Measurements from ENCODE around the gene UBL4A. TPM values are rescaled to one million over a fixed set of nuclear protein-coding genes. Genes with fewer than 3 reads are reported as not detected.

The UBL4A gene
- total and polyA plus RNA-seq, 4 donors = 21.3 to 39.6 (median 30.6) TPM

DNA sequence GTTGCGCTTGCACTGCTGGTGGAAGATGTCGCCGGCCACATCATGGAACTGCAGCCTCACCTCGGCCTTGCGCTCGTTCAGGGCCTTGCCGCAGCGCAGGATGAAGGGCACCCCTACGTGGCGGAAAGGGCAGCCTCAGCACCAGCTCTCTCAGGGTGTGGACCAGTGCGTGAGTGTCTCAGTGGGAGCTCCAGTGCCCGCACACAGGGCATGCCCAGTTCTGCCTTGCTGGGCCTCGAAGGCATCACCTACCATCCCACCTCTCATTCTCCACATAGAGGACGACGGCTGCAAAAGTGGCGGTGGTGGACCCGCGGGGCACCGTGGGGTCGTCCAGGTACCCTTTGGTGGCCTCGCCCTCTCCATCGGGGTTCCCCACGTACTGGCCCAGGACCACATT is 46.3 kb upstream of the UBL4A start:
- WGBS, 2 donors = 90 to 91% methylated on average over 10 to 23 of the region's 23 CpGs
- Histone ChIP-seq H3K4me3 (no peak overlapping the region), H3K9ac (ENCODE audit: insufficient read depth in 1 of 2, low read length in 2 of 2) (no peak overlapping the region), H3K4me1 (ENCODE audit: control insufficient read depth in 5 of 5, insufficient read depth in 5 of 5, low read length in 5 of 5) (peaks cover 0 to 4% (median 0%) of the 10 kb centered on the region in 5 donors), H3K36me3 (ENCODE audit: control insufficient read depth in 4 of 4, insufficient read depth in 4 of 4, low read length in 4 of 4) (peaks cover 0 to 19% (median 4%) of the 10 kb centered on the region in 4 donors), H3K27me3 (ENCODE audit: control insufficient read depth in 3 of 3, insufficient read depth in 3 of 3, low read length in 2 of 3) (no peaks in the 10 kb centered on the region), H3K9me3 (ENCODE audit: control insufficient read depth in 4 of 4, insufficient read depth in 3 of 4, low read length in 3 of 4) (peaks cover 0 to 3% (median 0%) of the 10 kb centered on the region in 4 donors), H3K27ac (ENCODE audit: low read depth in 1 of 2, low read length in 1 of 2) (no peak overlapping the region)
- TF ChIP-seq, protein P1, sequence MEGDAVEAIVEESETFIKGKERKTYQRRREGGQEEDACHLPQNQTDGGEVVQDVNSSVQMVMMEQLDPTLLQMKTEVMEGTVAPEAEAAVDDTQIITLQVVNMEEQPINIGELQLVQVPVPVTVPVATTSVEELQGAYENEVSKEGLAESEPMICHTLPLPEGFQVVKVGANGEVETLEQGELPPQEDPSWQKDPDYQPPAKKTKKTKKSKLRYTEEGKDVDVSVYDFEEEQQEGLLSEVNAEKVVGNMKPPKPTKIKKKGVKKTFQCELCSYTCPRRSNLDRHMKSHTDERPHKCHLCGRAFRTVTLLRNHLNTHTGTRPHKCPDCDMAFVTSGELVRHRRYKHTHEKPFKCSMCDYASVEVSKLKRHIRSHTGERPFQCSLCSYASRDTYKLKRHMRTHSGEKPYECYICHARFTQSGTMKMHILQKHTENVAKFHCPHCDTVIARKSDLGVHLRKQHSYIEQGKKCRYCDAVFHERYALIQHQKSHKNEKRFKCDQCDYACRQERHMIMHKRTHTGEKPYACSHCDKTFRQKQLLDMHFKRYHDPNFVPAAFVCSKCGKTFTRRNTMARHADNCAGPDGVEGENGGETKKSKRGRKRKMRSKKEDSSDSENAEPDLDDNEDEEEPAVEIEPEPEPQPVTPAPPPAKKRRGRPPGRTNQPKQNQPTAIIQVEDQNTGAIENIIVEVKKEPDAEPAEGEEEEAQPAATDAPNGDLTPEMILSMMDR (IDR thresholded peaks at IDR 0.05; ENCODE audit: control extremely low read depth, extremely low read depth) = no peak
- ATAC-seq (ENCODE audit: insufficient read depth, low FRiP score) = no peak
- DNase-seq = no peak

- H3K27ac ChIP-seq (ENCODE audit: low read depth in 1 of 2, low read length in 1 of 2) = no peak overlapping the region
- no peak overlapping the region for H3K4me3 ChIP-seq
- TF ChIP-seq, protein P1 (IDR thresholded peaks at IDR 0.05; ENCODE audit: control extremely low read depth, extremely low read depth) = no peak
- peaks cover 0 to 19% (median 4%) of the 10 kb centered on the region in 4 donors for H3K36me3 ChIP-seq (ENCODE audit: control insufficient read depth in 4 of 4, insufficient read depth in 4 of 4, low read length in 4 of 4)
- ATAC-seq (ENCODE audit: insufficient read depth, low FRiP score) (no peak), DNase-seq (peak in 2 of 3 donors; percentile 43 to 48)
- no peaks in the 10 kb centered on the region for H3K27me3 ChIP-seq (ENCODE audit: control insufficient read depth in 3 of 3, insufficient read depth in 3 of 3, low read length in 2 of 3)
- H3K4me1 ChIP-seq (ENCODE audit: control insufficient read depth in 5 of 5, insufficient read depth in 5 of 5, low read length in 5 of 5) = peaks cover 0 to 12% (median 3%) of the 10 kb centered on the region in 5 donors
- peaks cover 0 to 3% (median 0%) of the 10 kb centered on the region in 4 donors for H3K9me3 ChIP-seq (ENCODE audit: control insufficient read depth in 4 of 4, insufficient read depth in 3 of 4, low read length in 3 of 4)
- H3K9ac ChIP-seq (ENCODE audit: insufficient read depth in 1 of 2, low read length in 2 of 2) = no peak overlapping the region
- WGBS, 2 donors = 75 to 87% methylated on average over 6 to 16 of the region's 16 CpGs
Measured at GRCh38 chrX:154531626-154532025, 45.2 kb upstream of the UBL4A start.

DNA sequence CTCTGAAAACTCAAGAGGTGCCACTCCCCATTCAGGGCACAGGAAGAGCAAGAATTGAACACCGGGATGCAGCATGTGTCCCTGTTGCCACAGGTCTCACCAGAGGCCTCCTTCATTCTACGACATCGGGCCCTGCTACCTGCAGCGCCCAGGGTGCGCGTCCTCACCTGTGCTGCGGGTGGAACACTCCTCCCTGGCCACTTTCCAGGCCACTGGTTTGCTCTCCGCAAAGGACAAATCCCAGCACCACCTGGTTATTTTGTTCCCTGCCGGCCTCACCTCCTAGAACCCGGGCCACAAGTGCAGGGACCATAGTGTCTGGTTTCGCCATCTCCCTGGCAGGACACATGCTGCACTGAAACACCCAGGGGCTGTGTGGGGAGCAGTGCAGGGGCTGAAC is 43.9 kb upstream of the UBL4A start:
- TF ChIP-seq, protein P1 (IDR thresholded peaks at IDR 0.05; ENCODE audit: control extremely low read depth, extremely low read depth) = no peak
- Histone ChIP-seq H3K4me3 (no peak overlapping the region), H3K36me3 (ENCODE audit: control insufficient read depth in 4 of 4, insufficient read depth in 4 of 4, low read length in 4 of 4) (peaks cover 0 to 18% (median 3%) of the 10 kb centered on the region in 4 donors), H3K4me1 (ENCODE audit: control insufficient read depth in 5 of 5, insufficient read depth in 5 of 5, low read length in 5 of 5) (peaks cover 0 to 12% (median 3%) of the 10 kb centered on the region in 5 donors), H3K27me3 (ENCODE audit: control insufficient read depth in 3 of 3, insufficient read depth in 3 of 3, low read length in 2 of 3) (no peaks in the 10 kb centered on the region), H3K9ac (ENCODE audit: insufficient read depth in 1 of 2, low read length in 2 of 2) (no peak overlapping the region), H3K9me3 (ENCODE audit: control insufficient read depth in 4 of 4, insufficient read depth in 3 of 4, low read length in 3 of 4) (peaks cover 0 to 3% (median 0%) of the 10 kb centered on the region in 4 donors), H3K27ac (ENCODE audit: low read depth in 1 of 2, low read length in 1 of 2) (no peak overlapping the region)
- 80 to 85% methylated on average over 7 to 11 of the region's 11 CpGs for WGBS, 2 donors
- no peak for DNase-seq
- no peak for ATAC-seq (ENCODE audit: insufficient read depth, low FRiP score)

DNA sequence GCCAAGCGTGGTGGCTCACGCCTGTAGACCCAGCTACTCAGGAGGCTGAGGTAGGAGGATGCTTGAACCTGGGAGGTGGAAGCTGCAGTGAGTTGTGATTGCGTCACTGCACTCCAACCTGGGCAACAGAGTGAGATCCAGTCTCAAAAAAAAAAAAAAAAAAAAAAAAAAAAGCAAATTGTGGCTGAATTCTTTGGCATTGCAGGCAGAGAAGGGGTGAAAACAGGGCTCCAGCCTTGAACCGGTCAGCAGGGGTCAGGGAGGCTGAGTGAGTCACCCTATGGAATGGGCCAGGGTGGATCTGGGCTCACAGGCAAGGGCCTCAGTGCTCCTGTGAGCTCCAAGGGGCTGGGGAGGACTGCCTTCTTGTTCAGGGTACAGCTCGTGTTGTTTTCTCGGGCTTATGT is 42.8 kb upstream of the UBL4A start:
- H3K27ac ChIP-seq (ENCODE audit: low read depth in 1 of 2, low read length in 1 of 2) = no peak overlapping the region
- TF ChIP-seq, protein P1 (IDR thresholded peaks at IDR 0.05; ENCODE audit: control extremely low read depth, extremely low read depth) = no peak
- peaks cover 0 to 3% (median 0%) of the 10 kb centered on the region in 4 donors for H3K9me3 ChIP-seq (ENCODE audit: control insufficient read depth in 4 of 4, insufficient read depth in 3 of 4, low read length in 3 of 4)
- peaks cover 0 to 8% (median 3%) of the 10 kb centered on the region in 5 donors for H3K4me1 ChIP-seq (ENCODE audit: control insufficient read depth in 5 of 5, insufficient read depth in 5 of 5, low read length in 5 of 5)
- H3K4me3 ChIP-seq = no peak overlapping the region
- WGBS, 2 donors = 78 to 84% methylated on average over 5 to 6 of the region's 6 CpGs
- no peak for ATAC-seq (ENCODE audit: insufficient read depth, low FRiP score)
- H3K27me3 ChIP-seq (ENCODE audit: control insufficient read depth in 3 of 3, insufficient read depth in 3 of 3, low read length in 2 of 3) = no peaks in the 10 kb centered on the region
- peaks cover 0 to 14% (median 2%) of the 10 kb centered on the region in 4 donors for H3K36me3 ChIP-seq (ENCODE audit: control insufficient read depth in 4 of 4, insufficient read depth in 4 of 4, low read length in 4 of 4)
- no peak for DNase-seq
- no peak overlapping the region for H3K9ac ChIP-seq (ENCODE audit: insufficient read depth in 1 of 2, low read length in 2 of 2)
